ENCODE results near the gene ERLIN1. TPM values are rescaled to one million over a fixed set of nuclear protein-coding genes. Genes with fewer than 3 reads are reported as not detected.

The ERLIN1 gene
- 28.0 and 33.7 TPM in 2 replicates for total RNA-seq

GRCh38 chr10:100185364-100186252, at the start of gene ERLIN1:
ERLIN1 (minus strand) TSS chr10:100186029; CDS start chr10:100185626, 403 bp downstream.

Other genes starting within 250 kb of the ERLIN1 start
- gene DNMBP, start 176.1 kb downstream of the ERLIN1 start, total RNA-seq, result 8.5 and 11.2 TPM in 2 replicates
- not detected in 2 replicates for gene CPN1, start 104.2 kb downstream of the ERLIN1 start, total RNA-seq
- gene CHUK, start 43.6 kb upstream of the ERLIN1 start, total RNA-seq, result 7.1 and 15.5 TPM in 2 replicates
- gene CWF19L1, start 81.6 kb upstream of the ERLIN1 start, total RNA-seq, result 12.0 and 15.4 TPM in 2 replicates
- 31.9 and 38.5 TPM in 2 replicates for gene BLOC1S2, start 100.7 kb upstream of the ERLIN1 start, total RNA-seq
- not detected in 2 replicates for gene PKD2L1, start 144.2 kb upstream of the ERLIN1 start, total RNA-seq
- gene SCD, start 161.2 kb upstream of the ERLIN1 start, total RNA-seq, result 343 and 463 TPM in 2 replicates

Measured in pericardium fibroblast (primary cell).